GM12865 (cell line): ENCODE data around the gene BCOR.

Experiments
- DNase-seq: peaks from one replicate; pipeline ENCODE4 v3.0.0; 2010; ENCODE audit warnings: low read depth
- H3K4me3 ChIP-seq: 2 replicates; pipeline ENCODE4 v1.5.1; 2011; ENCODE audit warnings: mild to moderate bottlenecking, low read depth, low read length, control low read depth
- CTCF ChIP-seq: IDR thresholded peaks from 2 replicates; pipeline ENCODE4 v1.5.1; 2011; ENCODE audit warnings: low read length, control low read depth, low read depth, inconsistent platforms; ENCODE audit not compliant: insufficient read depth; ENCODE audit errors: missing control alignments

The BCOR gene

GRCh38 chrX:40094041-40094899, 3.5 kb downstream of the BCOR start:
- peak; percentile 23 for DNase-seq
- peak overlapping the region; percentile 59 for H3K4me3 ChIP-seq
- no peak for TF ChIP-seq CTCF

- H3K4me3 ChIP-seq, result no peak overlapping the region
- no peak for DNase-seq
- no peak for TF ChIP-seq CTCF
These were observed 4.2 kb downstream of the BCOR start for GRCh38 chrX:40093586-40093985.

- DNase-seq, result no peak
- no peak overlapping the region for H3K4me3 ChIP-seq
- TF ChIP-seq CTCF, result no peak
These were observed 4.8 kb downstream of the BCOR start for GRCh38 chrX:40092808-40093435.

GRCh38 chrX:40091691-40092421, 5.9 kb downstream of the BCOR start:
- DNase-seq, result no peak
- TF ChIP-seq CTCF, result no peak
- no peak overlapping the region for H3K4me3 ChIP-seq

GRCh38 chrX:40090961-40091360, 6.8 kb downstream of the BCOR start:
- DNase-seq, result no peak
- no peak overlapping the region for H3K4me3 ChIP-seq
- no peak for TF ChIP-seq CTCF

GRCh38 chrX:40090050-40090804, 7.5 kb downstream of the BCOR start:
- DNase-seq, result no peak
- H3K4me3 ChIP-seq, result no peak overlapping the region
- no peak for TF ChIP-seq CTCF
